Fibroblast of the aortic adventitia (primary cell): ENCODE data around the gene TAF10. TPM values are rescaled to one million over a fixed set of nuclear protein-coding genes. Genes with fewer than 3 reads are reported as not detected.

Experiments used
- DNase-seq: peaks from one replicate; pipeline ENCODE4 v3.0.0-alpha.2; 2010; ENCODE audit warnings: low read depth
- H3K4me3 ChIP-seq: 2 replicates; pipeline ENCODE4 v1.5.1; 2011; ENCODE audit warnings: low read depth, mild to moderate bottlenecking, control low read depth, low read length, moderate library complexity
- CTCF ChIP-seq: IDR thresholded peaks from 2 replicates; pipeline ENCODE4 v1.5.1; 2011; ENCODE audit warnings: mild to moderate bottlenecking, low read length, control low read depth, inconsistent platforms; ENCODE audit not compliant: insufficient read depth
- total RNA-seq: library from RNA; depleted of rRNA; stranded (reverse); fragments of >200 nt; gene quantifications from 2 replicates; pipeline ENCODE4 v1.2.3, GENCODE V29; 2012; ENCODE audit warnings: low replicate concordance

The TAF10 gene
- total RNA-seq, 1 donor: 46.3 TPM

GRCh38 chr11:6571434-6572008 lies 40.5 kb downstream of the TAF10 start:
- DNase-seq: no peak
- H3K4me3 ChIP-seq: no peak overlapping the region
- no peak for TF ChIP-seq CTCF

- no peak for TF ChIP-seq CTCF
- no peak for DNase-seq
- no peak overlapping the region for H3K4me3 ChIP-seq
These were observed 41.2 kb downstream of the TAF10 start for GRCh38 chr11:6570691-6571427.

GRCh38 chr11:6569706-6570105 lies 42.3 kb downstream of the TAF10 start:
- DNase-seq: no peak
- no peak overlapping the region for H3K4me3 ChIP-seq
- TF ChIP-seq CTCF: no peak

GRCh38 chr11:6568191-6568918 lies 43.7 kb downstream of the TAF10 start:
- TF ChIP-seq CTCF: no peak
- DNase-seq: peak; percentile 85
- H3K4me3 ChIP-seq: no peak overlapping the region

GRCh38 chr11:6567371-6567745 lies 44.7 kb downstream of the TAF10 start:
- no peak for TF ChIP-seq CTCF
- no peak for DNase-seq
- no peak overlapping the region for H3K4me3 ChIP-seq

GRCh38 chr11:6566704-6567370 lies 45.2 kb downstream of the TAF10 start:
- no peak for DNase-seq
- H3K4me3 ChIP-seq: no peak overlapping the region
- TF ChIP-seq CTCF: no peak
